Type B pancreatic cell (in vitro differentiated cells): ENCODE measurements around the gene GRHL3. TPM values are rescaled to one million over a fixed set of nuclear protein-coding genes. Genes with fewer than 3 reads are reported as not detected.

Experiments used
- DNase-seq: peaks from one replicate; pipeline ENCODE4 v3.0.0; 2021; ENCODE audit warnings: mixed read lengths; ENCODE audit not compliant: unreplicated experiment; ENCODE audit errors: extremely low spot score
- H3K27ac Mint-ChIP-seq: 2 replicates; pipeline ENCODE4 v1.8.0; 2021; ENCODE audit warnings: mild to moderate bottlenecking, mixed read lengths
- H3K27me3 Mint-ChIP-seq: 2 replicates; pipeline ENCODE4 v1.8.0; 2021; ENCODE audit warnings: mixed read lengths
- H3K36me3 Mint-ChIP-seq: 2 replicates; pipeline ENCODE4 v1.8.0; 2021; ENCODE audit warnings: mixed read lengths
- H3K4me1 Mint-ChIP-seq: one replicate; pipeline ENCODE4 v1.8.0; 2021; ENCODE audit warnings: mixed read lengths; ENCODE audit not compliant: unreplicated experiment
- H3K4me3 Mint-ChIP-seq: 2 replicates; pipeline ENCODE4 v1.8.0; 2021; ENCODE audit warnings: mild to moderate bottlenecking, mixed read lengths
- H3K9me3 Mint-ChIP-seq: 2 replicates; pipeline ENCODE4 v1.8.0; 2021; ENCODE audit warnings: mixed read lengths
- total RNA-seq: library from RNA; stranded (reverse); gene quantifications from 2 replicates; pipeline ENCODE4 v1.2.1, GENCODE V29; 2021; ENCODE audit warnings: low replicate concordance
- TF ChIP-seq, protein P1 (sequence below): fragments of 200-600 bp; sonication (generic); conservative IDR thresholded peaks from 2 replicates; pipeline ENCODE4 v1.5.0; 2021; ENCODE audit warnings: antibody characterized with exemption, mild to moderate bottlenecking

The GRHL3 gene
- total RNA-seq, 1 donor from 2014 or later = 70.6 TPM

DNA sequence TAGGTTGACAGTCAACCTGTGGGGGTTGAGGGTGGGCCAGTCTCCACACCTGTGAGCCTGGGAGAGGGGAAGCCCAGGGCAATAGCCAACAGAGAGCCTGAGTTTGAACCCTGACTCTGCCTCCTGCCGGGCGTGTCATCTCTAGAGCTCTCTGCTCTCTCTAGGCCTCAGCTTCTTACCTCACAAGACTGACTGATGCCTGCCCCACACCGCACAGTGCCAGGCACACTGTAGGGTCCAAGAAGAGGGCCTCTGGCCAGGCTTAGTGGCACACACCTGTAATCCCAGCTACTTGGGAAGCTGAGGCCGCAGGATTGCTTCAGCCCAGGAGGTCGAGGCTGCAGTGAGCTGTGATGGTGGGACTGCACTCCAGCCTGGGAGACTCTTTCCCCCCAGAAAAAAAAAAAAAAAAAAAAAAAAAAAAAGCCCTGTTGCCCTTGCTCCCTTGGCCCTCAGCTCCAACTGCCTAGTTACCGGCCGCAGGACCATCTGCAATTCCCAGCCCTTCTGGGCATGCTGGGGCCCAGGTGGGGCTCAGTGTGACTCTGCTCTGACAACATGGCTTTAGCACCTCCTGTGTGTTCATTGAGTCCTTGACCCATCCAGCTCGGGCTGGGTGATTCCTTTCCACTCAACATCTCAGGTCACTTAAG is 25.1 kb downstream of the GRHL3 start:
- Mint-ChIP-seq H3K36me3 (peaks cover 9% of the 10 kb centered on the region), H3K4me3 (no peak overlapping the region), H3K9me3 (no peaks in the 10 kb centered on the region), H3K27me3 (no peaks in the 10 kb centered on the region), H3K27ac (peak overlapping the region; percentile 69), H3K4me1 (peaks cover 22% of the 10 kb centered on the region)
- DNase-seq = no peak
- TF ChIP-seq, protein P1, sequence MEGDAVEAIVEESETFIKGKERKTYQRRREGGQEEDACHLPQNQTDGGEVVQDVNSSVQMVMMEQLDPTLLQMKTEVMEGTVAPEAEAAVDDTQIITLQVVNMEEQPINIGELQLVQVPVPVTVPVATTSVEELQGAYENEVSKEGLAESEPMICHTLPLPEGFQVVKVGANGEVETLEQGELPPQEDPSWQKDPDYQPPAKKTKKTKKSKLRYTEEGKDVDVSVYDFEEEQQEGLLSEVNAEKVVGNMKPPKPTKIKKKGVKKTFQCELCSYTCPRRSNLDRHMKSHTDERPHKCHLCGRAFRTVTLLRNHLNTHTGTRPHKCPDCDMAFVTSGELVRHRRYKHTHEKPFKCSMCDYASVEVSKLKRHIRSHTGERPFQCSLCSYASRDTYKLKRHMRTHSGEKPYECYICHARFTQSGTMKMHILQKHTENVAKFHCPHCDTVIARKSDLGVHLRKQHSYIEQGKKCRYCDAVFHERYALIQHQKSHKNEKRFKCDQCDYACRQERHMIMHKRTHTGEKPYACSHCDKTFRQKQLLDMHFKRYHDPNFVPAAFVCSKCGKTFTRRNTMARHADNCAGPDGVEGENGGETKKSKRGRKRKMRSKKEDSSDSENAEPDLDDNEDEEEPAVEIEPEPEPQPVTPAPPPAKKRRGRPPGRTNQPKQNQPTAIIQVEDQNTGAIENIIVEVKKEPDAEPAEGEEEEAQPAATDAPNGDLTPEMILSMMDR = no peak

DNA sequence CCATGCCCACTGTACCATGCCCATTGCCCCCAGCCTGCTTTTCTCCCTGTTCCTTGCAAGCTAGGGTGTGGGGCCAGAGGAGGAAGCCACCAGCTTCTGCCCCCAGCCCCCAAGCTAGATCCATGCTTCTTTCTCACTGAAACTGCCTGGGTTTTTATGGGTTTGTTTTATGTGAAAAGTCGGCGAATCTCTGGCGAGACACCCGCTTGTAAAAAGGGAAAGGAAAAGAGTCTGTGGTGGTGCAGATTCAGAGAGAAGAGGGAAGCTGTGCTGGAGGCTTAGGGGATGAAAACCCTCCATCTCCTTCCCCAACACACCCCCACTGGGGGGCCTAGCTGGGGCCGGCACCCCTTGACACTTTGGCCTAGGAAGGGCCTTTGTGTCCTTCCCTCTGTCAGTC is 26.2 kb downstream of the GRHL3 start:
- Mint-ChIP-seq H3K36me3 (peaks cover 18% of the 10 kb centered on the region), H3K27ac (no peak overlapping the region), H3K4me3 (no peak overlapping the region), H3K27me3 (no peaks in the 10 kb centered on the region), H3K9me3 (no peaks in the 10 kb centered on the region), H3K4me1 (peaks cover 16% of the 10 kb centered on the region)
- TF ChIP-seq, protein P1 = no peak
- DNase-seq = no peak

DNA sequence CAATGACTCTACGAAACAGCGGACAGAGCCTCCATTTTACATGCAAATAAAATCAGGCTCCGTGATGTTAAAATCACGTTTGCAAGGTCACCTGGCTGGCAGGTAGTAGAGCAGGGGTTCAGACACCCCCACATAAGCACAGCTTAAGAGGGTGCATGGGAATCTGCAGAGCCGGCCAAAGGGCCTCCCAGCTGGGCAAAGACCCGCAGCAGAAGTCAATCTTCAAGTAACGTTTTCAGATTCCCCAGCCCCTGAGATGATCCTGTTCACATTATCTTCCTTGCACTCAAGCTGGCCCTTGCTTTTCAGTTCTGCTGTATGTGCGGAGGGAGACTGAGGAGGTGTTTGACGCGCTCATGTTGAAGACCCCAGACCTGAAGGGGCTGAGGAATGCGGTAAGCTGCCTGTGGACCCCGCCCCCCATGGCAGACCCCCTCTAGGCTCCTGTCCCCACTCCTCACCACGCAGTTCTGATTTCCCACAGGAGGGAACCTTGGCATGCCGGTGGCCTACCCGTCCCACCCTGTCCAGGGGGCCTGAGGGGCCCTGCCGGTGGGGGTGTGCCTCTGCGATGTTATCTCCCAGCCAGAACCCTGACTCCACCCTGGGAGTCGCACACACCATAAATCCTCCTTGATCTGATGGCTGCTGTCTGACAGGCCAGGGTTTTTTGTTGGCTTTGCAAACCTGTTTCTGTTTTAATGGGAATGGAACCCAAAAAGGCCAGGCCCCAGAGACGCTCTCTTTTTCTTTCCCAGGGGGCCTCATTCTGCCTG is 28.2 kb downstream of the GRHL3 start:
- Mint-ChIP-seq H3K36me3 (peaks cover 18% of the 10 kb centered on the region), H3K4me1 (peaks cover 18% of the 10 kb centered on the region), H3K4me3 (peak overlapping the region; percentile 45)

DNA sequence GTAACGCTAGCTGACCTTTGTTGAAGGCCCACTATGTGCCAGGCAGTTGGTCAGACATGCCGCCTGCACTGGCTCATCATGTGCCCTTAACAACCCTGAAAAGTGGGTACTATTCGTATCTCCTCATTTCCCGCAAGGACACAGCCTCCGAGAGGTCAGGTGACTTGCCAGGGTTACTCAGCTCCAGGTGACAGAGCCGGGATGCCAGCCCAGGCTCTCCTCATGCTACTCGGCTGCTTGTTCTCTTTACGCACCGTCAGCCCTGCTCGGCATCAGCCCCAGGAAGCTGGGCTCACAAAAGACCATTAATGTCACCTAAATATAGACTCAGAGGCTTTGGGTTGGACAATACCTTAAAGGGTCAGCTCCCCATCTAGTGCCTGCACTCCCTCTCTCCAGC is 29.0 kb downstream of the GRHL3 start:
- H3K9me3 Mint-ChIP-seq = no peaks in the 10 kb centered on the region
- H3K4me3 Mint-ChIP-seq = no peak overlapping the region
- H3K4me1 Mint-ChIP-seq = peaks cover 18% of the 10 kb centered on the region
- H3K27ac Mint-ChIP-seq = peak overlapping the region; percentile 47
- peaks cover 22% of the 10 kb centered on the region for H3K36me3 Mint-ChIP-seq
- TF ChIP-seq, protein P1 = no peak
- H3K27me3 Mint-ChIP-seq = no peaks in the 10 kb centered on the region
- no peak for DNase-seq

More for the DNA sequence above, 28.2 kb downstream of the GRHL3 start:
- TF ChIP-seq, protein P1 = no peak
- H3K27me3 Mint-ChIP-seq = no peaks in the 10 kb centered on the region
- no peaks in the 10 kb centered on the region for H3K9me3 Mint-ChIP-seq
- DNase-seq = no peak
- peak overlapping the region; percentile 70 for H3K27ac Mint-ChIP-seq

DNA sequence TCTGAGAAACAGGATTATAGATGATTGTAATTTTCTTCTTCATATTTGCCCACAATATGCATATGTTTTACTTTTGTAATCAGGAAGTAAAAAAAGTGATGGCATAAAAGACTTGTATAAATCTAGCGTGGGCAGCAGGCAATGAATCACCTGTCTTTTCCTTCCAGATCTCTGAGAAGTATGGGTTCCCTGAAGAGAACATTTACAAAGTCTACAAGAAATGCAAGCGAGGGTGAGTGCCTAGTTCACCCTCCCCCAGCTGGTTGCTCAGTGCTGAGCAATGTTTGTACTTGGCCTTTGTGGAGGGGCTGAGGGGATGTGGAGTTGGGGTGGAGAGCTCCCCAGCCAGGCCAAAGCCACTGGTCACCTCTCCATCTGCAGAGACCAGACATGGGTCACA is 30.7 kb downstream of the GRHL3 start:
- no peaks in the 10 kb centered on the region for H3K27me3 Mint-ChIP-seq
- no peak overlapping the region for H3K27ac Mint-ChIP-seq
- TF ChIP-seq, protein P1 = no peak
- no peak for DNase-seq
- H3K36me3 Mint-ChIP-seq = peaks cover 26% of the 10 kb centered on the region
- no peaks in the 10 kb centered on the region for H3K9me3 Mint-ChIP-seq
- no peak overlapping the region for H3K4me3 Mint-ChIP-seq
- peaks cover 18% of the 10 kb centered on the region for H3K4me1 Mint-ChIP-seq
